PC-3 (cell line): Measurements from ENCODE around the gene SNX5.

Experiments
- EZH2 ChIP-seq: fragments of 300-600 bp; sonication (generic); IDR thresholded peaks from one replicate; pipeline ENCODE4 v1.6.1; 2017; ENCODE audit warnings: antibody characterized with exemption, mild to moderate bottlenecking, low read length; ENCODE audit not compliant: unreplicated experiment
- EZH2phosphoT487 ChIP-seq: fragments of 300-600 bp; sonication (generic); IDR thresholded peaks from 2 replicates; pipeline ENCODE4 v1.6.1; 2018; ENCODE audit warnings: mild to moderate bottlenecking, antibody characterized with exemption, low read length, borderline replicate concordance
- TF ChIP-seq, protein P1 (sequence below): fragments of 300-600 bp; sonication (generic); conservative IDR thresholded peaks from 2 replicates; pipeline ENCODE4 v1.5.1; 2017; ENCODE audit warnings: antibody characterized with exemption, low read depth, mild to moderate bottlenecking, low read length

DNA sequence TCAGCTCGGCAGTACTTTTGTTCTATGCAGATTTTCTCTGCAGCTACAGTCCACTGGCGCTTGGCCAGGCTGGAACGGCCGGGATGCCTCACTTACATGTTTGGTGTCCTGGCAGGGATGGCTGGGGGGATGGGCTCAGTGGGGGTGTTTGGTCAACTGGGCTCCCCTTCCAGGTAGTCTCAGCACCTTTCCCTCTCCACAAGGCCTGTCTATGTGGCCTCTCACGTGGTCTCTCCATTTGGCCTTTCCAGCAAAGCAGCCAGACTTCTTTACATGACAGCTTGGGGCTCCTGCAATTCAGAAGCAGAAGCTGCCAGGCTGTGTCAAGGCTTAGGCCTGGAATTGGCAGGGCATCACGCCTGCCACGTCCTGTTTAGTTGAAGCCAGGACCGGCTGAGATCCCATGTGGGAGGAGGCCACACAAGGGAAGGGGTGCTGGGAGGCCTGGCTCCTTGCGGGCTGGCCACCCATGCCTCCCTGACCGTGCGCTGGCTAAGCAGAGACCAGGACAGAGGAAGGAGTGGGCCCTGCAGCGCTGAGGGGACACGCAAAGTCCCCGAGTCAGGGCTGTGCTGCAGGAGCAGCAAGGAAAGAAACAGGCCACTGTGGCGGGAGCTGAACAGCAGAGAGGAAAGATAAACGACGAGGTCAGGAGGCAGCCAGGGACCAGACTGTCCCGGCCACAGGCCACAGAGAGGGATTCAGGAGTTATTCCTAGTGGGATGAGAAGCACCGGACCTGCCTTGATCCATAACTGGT lies 39.1 kb upstream of the SNX5 start:
- TF ChIP-seq, protein P1, sequence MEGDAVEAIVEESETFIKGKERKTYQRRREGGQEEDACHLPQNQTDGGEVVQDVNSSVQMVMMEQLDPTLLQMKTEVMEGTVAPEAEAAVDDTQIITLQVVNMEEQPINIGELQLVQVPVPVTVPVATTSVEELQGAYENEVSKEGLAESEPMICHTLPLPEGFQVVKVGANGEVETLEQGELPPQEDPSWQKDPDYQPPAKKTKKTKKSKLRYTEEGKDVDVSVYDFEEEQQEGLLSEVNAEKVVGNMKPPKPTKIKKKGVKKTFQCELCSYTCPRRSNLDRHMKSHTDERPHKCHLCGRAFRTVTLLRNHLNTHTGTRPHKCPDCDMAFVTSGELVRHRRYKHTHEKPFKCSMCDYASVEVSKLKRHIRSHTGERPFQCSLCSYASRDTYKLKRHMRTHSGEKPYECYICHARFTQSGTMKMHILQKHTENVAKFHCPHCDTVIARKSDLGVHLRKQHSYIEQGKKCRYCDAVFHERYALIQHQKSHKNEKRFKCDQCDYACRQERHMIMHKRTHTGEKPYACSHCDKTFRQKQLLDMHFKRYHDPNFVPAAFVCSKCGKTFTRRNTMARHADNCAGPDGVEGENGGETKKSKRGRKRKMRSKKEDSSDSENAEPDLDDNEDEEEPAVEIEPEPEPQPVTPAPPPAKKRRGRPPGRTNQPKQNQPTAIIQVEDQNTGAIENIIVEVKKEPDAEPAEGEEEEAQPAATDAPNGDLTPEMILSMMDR: no peak
- TF ChIP-seq EZH2 (no peak), EZH2phosphoT487 (no peak)
